HG03064 (cell line): ENCODE results near the gene ADRA1B.

Experiments
- ATAC-seq: cut with Tn5 transposase; IDR thresholded peaks from one replicate; pipeline ENCODE4 v1.9.1; 2021; ENCODE audit warnings: low read depth; ENCODE audit not compliant: unreplicated experiment

ADRA1B gene

GRCh38 chr5:159915904-159916840 is at the start of gene ADRA1B:
Gene ADRA1B, plus strand, starts transcription at chr5:159916482. Its CDS starts 424 bp downstream, at chr5:159916906.
- ATAC-seq = no peak

GRCh38 chr5:159873680-159874079 is 42.6 kb upstream of the ADRA1B start:
- ATAC-seq = no peak

GRCh38 chr5:159874263-159874662 is 42.0 kb upstream of the ADRA1B start:
- ATAC-seq = no peak

- no peak for ATAC-seq
Measured at GRCh38 chr5:159877016-159877415, 39.3 kb upstream of the ADRA1B start.

GRCh38 chr5:159877894-159878448 is 38.3 kb upstream of the ADRA1B start:
- ATAC-seq = no peak

GRCh38 chr5:159878988-159879471 is 37.3 kb upstream of the ADRA1B start:
- no peak for ATAC-seq

GRCh38 chr5:159880676-159881075 is 35.6 kb upstream of the ADRA1B start:
- ATAC-seq = no peak

GRCh38 chr5:159881967-159882366 is 34.3 kb upstream of the ADRA1B start:
- ATAC-seq = no peak

- ATAC-seq = no peak
Measured at GRCh38 chr5:159883522-159883950, 32.7 kb upstream of the ADRA1B start.

GRCh38 chr5:159884917-159885620 is 31.2 kb upstream of the ADRA1B start:
- no peak for ATAC-seq

- no peak for ATAC-seq
Measured at GRCh38 chr5:159886296-159886695, 30.0 kb upstream of the ADRA1B start.

GRCh38 chr5:159887050-159887449 is 29.2 kb upstream of the ADRA1B start:
- ATAC-seq = no peak

GRCh38 chr5:159888860-159889259 is 27.4 kb upstream of the ADRA1B start:
- ATAC-seq = no peak

- no peak for ATAC-seq
Measured at GRCh38 chr5:159890141-159890540, 26.1 kb upstream of the ADRA1B start.

GRCh38 chr5:159891371-159891770 is 24.9 kb upstream of the ADRA1B start:
- ATAC-seq = no peak

- no peak for ATAC-seq
Measured at GRCh38 chr5:159893040-159893695, 23.1 kb upstream of the ADRA1B start.

GRCh38 chr5:159894149-159894720 is 22.0 kb upstream of the ADRA1B start:
- ATAC-seq = no peak

GRCh38 chr5:159897786-159898393 is 18.4 kb upstream of the ADRA1B start:
- no peak for ATAC-seq

GRCh38 chr5:159899067-159900049 is 16.9 kb upstream of the ADRA1B start:
- no peak for ATAC-seq
